ENCODE measurements around the gene CABLES2.

Gene CABLES2

GRCh38 chr20:62417981-62418708 lies 11.1 kb upstream of the CABLES2 start:
- DNase-seq: no peak

- no peak for DNase-seq
Observed at GRCh38 chr20:62416651-62417637, 9.9 kb upstream of the CABLES2 start.

- no peak for DNase-seq
Observed at GRCh38 chr20:62415354-62416111, 8.4 kb upstream of the CABLES2 start.

- DNase-seq: no peak
Observed at GRCh38 chr20:62413896-62414481, 6.9 kb upstream of the CABLES2 start.

- no peak for DNase-seq
Observed at GRCh38 chr20:62413025-62413570, 6.0 kb upstream of the CABLES2 start.

GRCh38 chr20:62412194-62413024 lies 5.3 kb upstream of the CABLES2 start:
- no peak for DNase-seq

- DNase-seq: no peak
Observed at GRCh38 chr20:62411479-62412193, 4.6 kb upstream of the CABLES2 start.

- DNase-seq: no peak
Observed at GRCh38 chr20:62410746-62411478, 3.8 kb upstream of the CABLES2 start.

- DNase-seq: peak; percentile 26 to 41
Observed at GRCh38 chr20:62409931-62410745, 3.1 kb upstream of the CABLES2 start.

GRCh38 chr20:62409086-62409853 lies 2.2 kb upstream of the CABLES2 start:
- no peak for DNase-seq

GRCh38 chr20:62408640-62409039 lies 1.6 kb upstream of the CABLES2 start:
- DNase-seq: no peak

GRCh38 chr20:62408055-62408454 lies 970 bp upstream of the CABLES2 start:
- no peak for DNase-seq

GRCh38 chr20:62406635-62407176 lies 379 bp downstream of the CABLES2 start:
- no peak for DNase-seq

- no peak for DNase-seq
Observed at GRCh38 chr20:62405981-62406513, 1.0 kb downstream of the CABLES2 start.

GRCh38 chr20:62405108-62405980 lies 1.7 kb downstream of the CABLES2 start:
- DNase-seq: peak in 1 of 2 donors; percentile 12

- no peak for DNase-seq
Observed at GRCh38 chr20:62404761-62405107, 2.4 kb downstream of the CABLES2 start.
